Measurements from ENCODE around the gene RUNX2. TPM values are rescaled to one million over a fixed set of nuclear protein-coding genes. Genes with fewer than 3 reads are reported as not detected.

Gene RUNX2
- total and polyA plus RNA-seq, 9 of the 15 experiments (the other 6 are each of a cell fraction or from before 2014, with no cell fraction given) = 0.29 to 1.00 (median 0.43) TPM

DNA sequence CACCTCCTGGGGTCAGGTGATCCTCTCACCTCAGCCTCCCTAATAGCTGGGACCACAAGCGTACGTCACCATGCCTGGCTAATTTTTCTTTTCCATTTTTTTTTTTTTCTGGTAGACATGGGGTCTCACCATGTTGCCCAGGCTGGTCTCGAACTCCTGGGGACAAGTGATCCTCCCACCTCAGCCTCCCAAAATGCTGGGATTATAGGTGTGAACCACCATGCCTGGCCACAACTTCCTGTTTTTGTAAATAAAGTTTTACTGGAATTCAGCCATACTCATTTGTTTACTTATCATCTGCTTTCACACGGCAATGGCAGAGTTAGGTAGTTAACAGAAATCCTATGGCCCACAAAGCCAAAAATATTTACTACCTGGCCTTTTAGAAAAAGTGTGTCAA is 7.8 kb upstream of the RUNX2 start:
- Histone ChIP-seq H4K20me1 (replicated peaks; ENCODE audit: control insufficient read depth, insufficient read depth, low read length) (no peaks in the 10 kb centered on the region), H3K9me1 (ENCODE audit: control insufficient read depth, insufficient read depth, low read length) (no peaks in the 10 kb centered on the region), H3K9ac (ENCODE audit: insufficient read depth in 1 of 2, low read depth in 2 of 2, low read length in 2 of 2) (no peak overlapping the region), H3K79me2 (ENCODE audit: control insufficient read depth, insufficient read depth, low read length) (no peaks in the 10 kb centered on the region), H3K27me3 (ENCODE audit: control insufficient read depth in 2 of 2, insufficient read depth in 2 of 2, low read length in 2 of 2) (no peaks in the 10 kb centered on the region), H3K36me3 (ENCODE audit: control insufficient read depth, insufficient read depth, low read length) (no peaks in the 10 kb centered on the region), H3K9me3 (replicated peaks; ENCODE audit: control insufficient read depth, insufficient read depth, low read depth, low read length) (no peaks in the 10 kb centered on the region), H2AFZ (ENCODE audit: low read depth, low read length) (no peak overlapping the region), H3K4me3 (no peak overlapping the region), H3K27ac (ENCODE audit: extremely low read depth, low read depth, low read length) (no peak overlapping the region), H3K4me2 (ENCODE audit: insufficient read depth, low read length) (no peak overlapping the region), H3K4me1 (replicated peaks in 1 of 2; ENCODE audit: control insufficient read depth in 2 of 2, insufficient read depth in 2 of 2, low read length in 2 of 2) (no peaks in the 10 kb centered on the region; a peak in 1 of 5 replicates)
- in situ Hi-C loops (cut with MboI) = no loop called here
- no peak for FAIRE-seq
- peak in 1 of 4 experiments; percentile 4 for DNase-seq (ENCODE audit: extremely low read depth in 1 of 4, low spot score in 3 of 4)
- 73% methylated on average over 4 of the region's 4 CpGs for WGBS (ENCODE audit: insufficient coverage, low coverage, missing lambda C conversion rate)
- intact Hi-C loops (cut with micrococcal nuclease) = no loop called here
- ChIA-PET POLR2A (interaction anchor here (0.6 kb wide), 1 partner anchor 18 kb away, joined by 4 read pairs; no protein-coding TSS in a partner anchor), CTCF (ENCODE audit: low intra/inter-chr PET ratio) (no interaction called here)
- ATAC-seq = no peak
- BruUV-seq (replicated peaks) = no TSS peak
- TF ChIP-seq ELF2 (CRISPR knock-in tag; IDR thresholded peaks at IDR 0.05) (no peak), CBX1 (IDR thresholded peaks at IDR 0.05; ENCODE audit: low read depth) (0 out of 2 replicates have a peak, but pooled peaks have one; percentile 60), SMARCA5 (IDR thresholded peaks at IDR 0.05) (0 out of 2 replicates have a peak, but pooled peaks have one; percentile 27), CC2D1A (IDR thresholded peaks at IDR 0.05) (peak; percentile 88), KLF10 (CRISPR knock-in tag; IDR thresholded peaks at IDR 0.05) (no peak), MAZ (CRISPR knock-in tag; conservative IDR thresholded peaks at IDR 0.05 in 1 of 2, IDR thresholded peaks at IDR 0.05 in 1 of 2) (no peak), TSC22D4 (tag; IDR thresholded peaks at IDR 0.05) (no peak), MCM5 (IDR thresholded peaks at IDR 0.05; ENCODE audit: low read depth) (no peak), NFIC (IDR thresholded peaks at IDR 0.05) (0 out of 2 replicates have a peak, but pooled peaks have one; percentile 26), HDAC3 (IDR thresholded peaks at IDR 0.05; ENCODE audit: borderline replicate concordance, partially characterized antibody) (no peak), TRIM24 (IDR thresholded peaks at IDR 0.05) (0 out of 4 replicates have a peak, but pooled peaks of 1 of the 2 experiments have one; percentile 17), HNRNPLL (IDR thresholded peaks at IDR 0.05; ENCODE audit: low read depth, low read length, poor library complexity, severe bottlenecking) (no peak), PPARD (CRISPR knock-in tag; IDR thresholded peaks at IDR 0.05) (no peak), ZNF274 (IDR thresholded peaks at IDR 0.05; ENCODE audit: borderline replicate concordance, low read depth, low read length) (0 out of 2 replicates have a peak, but pooled peaks have one; percentile 23)
- TF ChIP-seq, protein P1, sequence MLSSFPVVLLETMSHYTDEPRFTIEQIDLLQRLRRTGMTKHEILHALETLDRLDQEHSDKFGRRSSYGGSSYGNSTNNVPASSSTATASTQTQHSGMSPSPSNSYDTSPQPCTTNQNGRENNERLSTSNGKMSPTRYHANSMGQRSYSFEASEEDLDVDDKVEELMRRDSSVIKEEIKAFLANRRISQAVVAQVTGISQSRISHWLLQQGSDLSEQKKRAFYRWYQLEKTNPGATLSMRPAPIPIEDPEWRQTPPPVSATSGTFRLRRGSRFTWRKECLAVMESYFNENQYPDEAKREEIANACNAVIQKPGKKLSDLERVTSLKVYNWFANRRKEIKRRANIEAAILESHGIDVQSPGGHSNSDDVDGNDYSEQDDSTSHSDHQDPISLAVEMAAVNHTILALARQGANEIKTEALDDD (IDR thresholded peaks at IDR 0.05) = no peak
- TF ChIP-seq, protein P2, sequence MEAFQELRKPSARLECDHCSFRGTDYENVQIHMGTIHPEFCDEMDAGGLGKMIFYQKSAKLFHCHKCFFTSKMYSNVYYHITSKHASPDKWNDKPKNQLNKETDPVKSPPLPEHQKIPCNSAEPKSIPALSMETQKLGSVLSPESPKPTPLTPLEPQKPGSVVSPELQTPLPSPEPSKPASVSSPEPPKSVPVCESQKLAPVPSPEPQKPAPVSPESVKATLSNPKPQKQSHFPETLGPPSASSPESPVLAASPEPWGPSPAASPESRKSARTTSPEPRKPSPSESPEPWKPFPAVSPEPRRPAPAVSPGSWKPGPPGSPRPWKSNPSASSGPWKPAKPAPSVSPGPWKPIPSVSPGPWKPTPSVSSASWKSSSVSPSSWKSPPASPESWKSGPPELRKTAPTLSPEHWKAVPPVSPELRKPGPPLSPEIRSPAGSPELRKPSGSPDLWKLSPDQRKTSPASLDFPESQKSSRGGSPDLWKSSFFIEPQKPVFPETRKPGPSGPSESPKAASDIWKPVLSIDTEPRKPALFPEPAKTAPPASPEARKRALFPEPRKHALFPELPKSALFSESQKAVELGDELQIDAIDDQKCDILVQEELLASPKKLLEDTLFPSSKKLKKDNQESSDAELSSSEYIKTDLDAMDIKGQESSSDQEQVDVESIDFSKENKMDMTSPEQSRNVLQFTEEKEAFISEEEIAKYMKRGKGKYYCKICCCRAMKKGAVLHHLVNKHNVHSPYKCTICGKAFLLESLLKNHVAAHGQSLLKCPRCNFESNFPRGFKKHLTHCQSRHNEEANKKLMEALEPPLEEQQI (IDR thresholded peaks at IDR 0.05) = peak; percentile 61; the same call in 1 of the 2 replicates
- TF ChIP-seq, protein P3, sequence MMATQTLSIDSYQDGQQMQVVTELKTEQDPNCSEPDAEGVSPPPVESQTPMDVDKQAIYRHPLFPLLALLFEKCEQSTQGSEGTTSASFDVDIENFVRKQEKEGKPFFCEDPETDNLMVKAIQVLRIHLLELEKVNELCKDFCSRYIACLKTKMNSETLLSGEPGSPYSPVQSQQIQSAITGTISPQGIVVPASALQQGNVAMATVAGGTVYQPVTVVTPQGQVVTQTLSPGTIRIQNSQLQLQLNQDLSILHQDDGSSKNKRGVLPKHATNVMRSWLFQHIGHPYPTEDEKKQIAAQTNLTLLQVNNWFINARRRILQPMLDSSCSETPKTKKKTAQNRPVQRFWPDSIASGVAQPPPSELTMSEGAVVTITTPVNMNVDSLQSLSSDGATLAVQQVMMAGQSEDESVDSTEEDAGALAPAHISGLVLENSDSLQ (IDR thresholded peaks at IDR 0.05) = no peak
- TF ChIP-seq, protein P4, sequence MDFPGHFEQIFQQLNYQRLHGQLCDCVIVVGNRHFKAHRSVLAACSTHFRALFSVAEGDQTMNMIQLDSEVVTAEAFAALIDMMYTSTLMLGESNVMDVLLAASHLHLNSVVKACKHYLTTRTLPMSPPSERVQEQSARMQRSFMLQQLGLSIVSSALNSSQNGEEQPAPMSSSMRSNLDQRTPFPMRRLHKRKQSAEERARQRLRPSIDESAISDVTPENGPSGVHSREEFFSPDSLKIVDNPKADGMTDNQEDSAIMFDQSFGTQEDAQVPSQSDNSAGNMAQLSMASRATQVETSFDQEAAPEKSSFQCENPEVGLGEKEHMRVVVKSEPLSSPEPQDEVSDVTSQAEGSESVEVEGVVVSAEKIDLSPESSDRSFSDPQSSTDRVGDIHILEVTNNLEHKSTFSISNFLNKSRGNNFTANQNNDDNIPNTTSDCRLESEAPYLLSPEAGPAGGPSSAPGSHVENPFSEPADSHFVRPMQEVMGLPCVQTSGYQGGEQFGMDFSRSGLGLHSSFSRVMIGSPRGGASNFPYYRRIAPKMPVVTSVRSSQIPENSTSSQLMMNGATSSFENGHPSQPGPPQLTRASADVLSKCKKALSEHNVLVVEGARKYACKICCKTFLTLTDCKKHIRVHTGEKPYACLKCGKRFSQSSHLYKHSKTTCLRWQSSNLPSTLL (IDR thresholded peaks at IDR 0.05) = no peak

Data from K562 (cell line).